ENCODE measurements around the gene ZNF221.
"Not testable (repeated sequence)": the region's sequence is repeated elsewhere in the genome, so short reads cannot be mapped to it uniquely, and the experiment has no call there.

Gene ZNF221

DNA sequence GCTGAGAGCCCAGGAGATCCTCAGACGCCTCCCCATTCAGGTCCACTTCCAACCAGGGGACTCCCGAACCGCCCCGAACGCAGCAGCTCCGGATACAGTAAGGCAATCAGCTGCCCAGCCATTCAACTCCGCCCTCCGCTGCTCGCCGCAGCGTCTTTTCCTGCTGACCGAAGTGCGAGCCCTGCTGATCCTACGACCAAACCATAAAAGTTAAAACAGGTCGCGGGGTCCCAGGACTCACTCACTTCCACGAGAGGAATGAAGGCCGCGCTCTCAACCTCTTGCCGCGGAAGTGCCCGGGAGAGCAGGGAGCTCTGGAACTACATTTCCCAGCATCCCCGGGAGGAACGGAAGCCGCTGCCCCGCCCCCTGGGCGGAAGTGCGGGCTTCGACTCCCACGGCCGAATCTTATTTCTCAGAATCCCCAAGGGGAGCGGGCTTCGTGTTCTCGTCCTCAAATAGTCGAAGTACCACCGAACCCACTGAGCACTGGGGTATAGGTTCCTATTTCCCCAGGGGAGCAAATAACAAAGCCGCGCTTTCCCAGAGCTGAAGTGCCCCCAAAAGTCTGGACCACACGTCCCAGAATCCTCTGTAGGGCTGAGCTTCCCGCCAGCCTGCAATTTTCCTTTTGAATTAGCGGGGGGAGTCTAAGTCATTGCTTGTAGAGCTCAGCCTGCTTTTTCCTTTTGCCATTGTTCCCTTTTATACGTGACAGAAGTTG is 15.9 kb upstream of the ZNF221 start, which contains the start of gene ZNF45:
ZNF45 (minus strand) TSS at position 298 of the 724 bp plus-strand sequence. CDS start 13,097 bp downstream, outside the sequence.
- H3K27ac ChIP-seq, result peak within 1 kb of the TSS; percentile 51 to 86
- peak; percentile 92 for DNase-seq (ENCODE audit: low spot score)
- TF ChIP-seq, protein P1, sequence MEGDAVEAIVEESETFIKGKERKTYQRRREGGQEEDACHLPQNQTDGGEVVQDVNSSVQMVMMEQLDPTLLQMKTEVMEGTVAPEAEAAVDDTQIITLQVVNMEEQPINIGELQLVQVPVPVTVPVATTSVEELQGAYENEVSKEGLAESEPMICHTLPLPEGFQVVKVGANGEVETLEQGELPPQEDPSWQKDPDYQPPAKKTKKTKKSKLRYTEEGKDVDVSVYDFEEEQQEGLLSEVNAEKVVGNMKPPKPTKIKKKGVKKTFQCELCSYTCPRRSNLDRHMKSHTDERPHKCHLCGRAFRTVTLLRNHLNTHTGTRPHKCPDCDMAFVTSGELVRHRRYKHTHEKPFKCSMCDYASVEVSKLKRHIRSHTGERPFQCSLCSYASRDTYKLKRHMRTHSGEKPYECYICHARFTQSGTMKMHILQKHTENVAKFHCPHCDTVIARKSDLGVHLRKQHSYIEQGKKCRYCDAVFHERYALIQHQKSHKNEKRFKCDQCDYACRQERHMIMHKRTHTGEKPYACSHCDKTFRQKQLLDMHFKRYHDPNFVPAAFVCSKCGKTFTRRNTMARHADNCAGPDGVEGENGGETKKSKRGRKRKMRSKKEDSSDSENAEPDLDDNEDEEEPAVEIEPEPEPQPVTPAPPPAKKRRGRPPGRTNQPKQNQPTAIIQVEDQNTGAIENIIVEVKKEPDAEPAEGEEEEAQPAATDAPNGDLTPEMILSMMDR (IDR thresholded peaks at IDR 0.05), result no peak
- peak within 1 kb of the TSS; percentile 73 for H3K4me3 ChIP-seq

DNA sequence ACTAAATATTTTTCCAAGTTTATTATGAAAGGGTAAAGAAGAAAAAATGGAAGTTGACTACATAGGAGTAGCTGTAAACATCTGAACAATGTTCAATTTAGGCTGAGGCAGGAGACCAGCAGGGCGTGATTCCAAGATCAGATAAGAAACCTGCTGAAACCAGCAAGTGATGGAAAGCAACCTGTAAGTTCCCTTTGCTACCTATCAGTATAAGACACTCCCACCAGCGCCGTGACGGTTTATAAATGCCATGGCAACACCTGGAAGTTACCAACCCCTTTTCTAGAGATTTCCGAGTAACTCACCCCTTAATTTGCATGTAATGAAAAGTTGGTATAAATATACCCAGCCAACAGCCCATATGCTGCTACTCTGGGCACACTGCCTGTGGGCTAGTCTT is 14.8 kb upstream of the ZNF221 start:
- TF ChIP-seq, protein P1 (IDR thresholded peaks at IDR 0.05), result no peak
- Histone ChIP-seq H3K4me3 (no peak overlapping the region), H3K27ac (no peak overlapping the region)
- DNase-seq (ENCODE audit: low spot score), result no peak

DNA sequence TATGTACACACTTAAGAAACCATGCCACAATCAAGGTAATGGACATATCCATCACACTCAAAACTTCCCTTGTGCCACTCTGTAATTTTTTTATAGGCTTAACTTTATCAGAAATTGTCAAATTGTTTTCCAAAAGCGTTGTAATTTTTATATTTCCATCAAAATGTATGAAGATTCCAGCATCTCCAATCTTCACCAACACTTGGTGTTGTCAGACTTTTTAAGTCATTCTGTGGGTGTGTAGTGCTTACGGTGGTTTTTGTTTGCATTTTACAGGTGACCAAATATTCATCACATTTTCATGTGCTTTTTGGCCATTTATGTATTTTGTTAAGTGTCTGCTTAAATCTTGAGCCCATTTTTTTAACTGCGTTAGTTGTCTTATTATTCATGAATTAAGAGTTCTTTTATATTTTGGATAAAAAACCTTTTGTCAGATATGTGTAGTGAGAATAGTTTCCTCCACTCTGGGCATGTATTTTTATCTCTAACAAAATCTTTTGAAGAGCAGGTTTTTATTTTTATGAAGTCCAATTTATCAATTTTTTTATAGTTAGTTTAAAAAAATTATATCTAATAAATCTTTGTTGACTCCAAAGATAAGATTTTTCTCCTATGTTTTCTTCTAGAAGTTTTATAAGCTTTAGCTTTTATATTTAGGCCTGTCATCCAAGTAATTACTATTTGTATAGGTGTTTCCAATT is 11.3 kb upstream of the ZNF221 start:
- Histone ChIP-seq H3K4me3 (no peak overlapping the region), H3K27ac (no peak overlapping the region)
- TF ChIP-seq, protein P1 (IDR thresholded peaks at IDR 0.05), result no peak
- no peak for DNase-seq (ENCODE audit: low spot score)

DNA sequence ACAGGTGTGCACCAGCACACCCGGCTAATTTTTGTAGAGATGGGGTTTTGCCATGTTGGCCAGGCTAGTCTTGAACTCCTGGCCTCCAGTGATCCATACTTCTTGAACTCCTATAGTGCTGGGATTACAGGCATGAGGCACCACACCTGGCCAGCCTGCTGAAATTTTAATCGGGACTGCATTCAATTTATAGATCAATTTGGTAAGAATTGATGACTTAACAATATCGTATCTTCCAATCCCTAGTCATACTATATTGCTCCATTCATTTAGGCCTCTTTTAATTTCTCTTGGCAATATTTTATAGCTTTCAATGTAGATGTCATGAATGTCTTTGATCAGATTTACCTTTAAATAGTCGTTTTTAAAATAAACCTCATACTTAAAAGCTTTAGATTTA is 10.3 kb upstream of the ZNF221 start:
- no peak for DNase-seq (ENCODE audit: low spot score)
- TF ChIP-seq, protein P1 (IDR thresholded peaks at IDR 0.05), result no peak
- no peak overlapping the region for H3K27ac ChIP-seq
- no peak overlapping the region for H3K4me3 ChIP-seq

DNA sequence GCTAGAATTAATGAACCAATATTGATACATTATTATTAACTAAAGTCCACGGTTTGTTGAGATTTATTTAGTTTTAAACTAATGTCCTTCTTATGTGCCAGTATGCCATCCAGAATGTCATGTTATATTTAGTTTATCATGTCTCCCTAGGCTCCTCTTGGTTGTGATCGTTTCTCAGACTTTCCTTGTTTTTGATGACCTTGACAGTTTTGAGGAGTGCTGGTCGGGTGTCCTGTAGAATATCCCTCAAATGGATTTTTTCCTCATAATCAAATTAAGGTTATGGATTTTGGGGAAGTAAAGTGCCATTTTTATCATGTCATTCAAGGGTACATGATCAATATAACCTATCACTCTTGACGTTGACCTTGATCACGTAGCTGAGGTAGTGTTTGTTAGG is 9.8 kb upstream of the ZNF221 start:
- DNase-seq (ENCODE audit: low spot score), result no peak
- H3K27ac ChIP-seq, result no peak overlapping the region
- TF ChIP-seq, protein P1 (IDR thresholded peaks at IDR 0.05), result no peak
- H3K4me3 ChIP-seq, result no peak overlapping the region

DNA sequence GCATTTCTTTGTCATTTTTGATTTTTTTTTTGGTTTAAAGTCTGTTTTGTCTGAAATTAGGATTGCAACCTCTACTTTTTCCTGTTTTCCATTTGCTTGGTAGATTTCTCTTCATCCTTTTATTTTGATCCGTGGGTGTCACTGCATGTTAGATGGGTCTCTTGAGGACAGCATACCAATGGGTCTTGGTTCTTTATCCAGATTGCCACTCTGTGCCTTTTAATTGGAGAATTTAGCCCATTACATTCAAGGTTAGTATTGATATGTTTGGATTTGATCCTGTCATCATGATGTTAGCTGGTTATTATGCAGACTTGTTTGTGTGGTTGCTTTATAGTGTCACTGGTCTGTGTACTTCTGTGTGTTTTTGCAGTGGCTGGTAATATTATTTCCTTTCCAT is 3.6 kb upstream of the ZNF221 start:
- not testable (repeated sequence) for DNase-seq (ENCODE audit: low spot score); H3K4me3 ChIP-seq; H3K27ac ChIP-seq

DNA sequence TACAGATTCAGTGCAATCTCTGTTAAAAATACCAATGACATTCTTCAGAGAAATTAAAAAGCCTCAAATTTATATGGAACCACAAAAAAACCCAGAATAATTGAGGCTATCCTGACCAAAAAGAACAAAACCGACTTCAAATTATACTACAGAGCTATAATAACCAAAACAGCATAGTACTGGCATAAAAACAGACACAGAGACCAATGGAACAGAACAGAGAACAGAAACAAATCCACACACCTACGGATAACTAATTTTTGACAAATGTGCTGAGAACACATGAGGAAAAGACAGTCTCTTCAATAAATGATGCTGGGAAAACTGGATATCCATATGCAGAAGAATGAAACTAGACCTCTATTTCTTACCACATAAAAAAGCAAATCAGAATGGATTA is 1.2 kb upstream of the ZNF221 start:
- H3K4me3 ChIP-seq, result not testable (repeated sequence)

DNA sequence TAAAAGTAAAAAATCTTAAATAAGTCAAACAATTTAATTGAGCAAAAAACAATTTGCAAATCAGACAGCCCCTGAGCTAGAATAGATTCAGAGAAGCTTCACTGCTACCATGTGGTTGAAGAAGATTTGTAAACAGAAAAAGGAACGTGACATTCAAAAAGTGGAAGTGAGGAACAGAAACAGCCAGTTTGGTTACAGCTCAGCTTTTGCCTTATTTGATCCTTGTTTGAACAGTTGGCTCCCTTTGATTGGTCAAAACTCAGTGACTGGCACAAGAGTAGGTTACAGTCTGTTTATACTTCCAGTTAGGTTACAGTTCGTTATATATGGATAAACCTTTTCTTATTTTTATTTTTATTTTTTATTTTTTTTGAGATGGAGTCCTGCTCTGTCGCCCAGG is 5.8 kb downstream of the ZNF221 start:
- TF ChIP-seq, protein P1 (IDR thresholded peaks at IDR 0.05), result no peak
- Histone ChIP-seq H3K27ac (no peak overlapping the region), H3K4me3 (no peak overlapping the region)
- DNase-seq (ENCODE audit: low spot score), result no peak

More for the DNA sequence above, 1.2 kb upstream of the ZNF221 start:
- H3K27ac ChIP-seq; DNase-seq (ENCODE audit: low spot score): not testable (repeated sequence)
